ENCODE measurements around the gene DLGAP3.

DNA sequence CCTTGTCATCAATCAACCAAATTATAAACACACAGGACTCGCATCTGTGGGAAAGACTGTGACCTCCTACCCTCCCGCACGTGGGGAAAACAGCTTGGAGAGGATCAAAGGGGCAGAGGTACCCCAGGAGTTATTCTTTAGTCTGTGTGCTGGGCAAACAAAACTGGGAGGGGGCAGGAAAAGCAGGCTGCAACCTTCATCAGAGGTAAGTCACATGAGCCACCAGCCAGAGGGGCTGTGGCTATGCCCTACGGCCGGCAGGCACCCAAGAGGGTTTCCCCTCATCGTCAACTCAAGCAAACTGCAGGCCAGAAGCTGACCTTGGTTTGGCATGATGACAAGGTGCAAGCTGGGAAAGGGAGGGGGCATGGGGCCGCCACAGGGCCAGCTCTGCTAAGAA is 82.4 kb downstream of the DLGAP3 start:
- TF ChIP-seq, protein P1, sequence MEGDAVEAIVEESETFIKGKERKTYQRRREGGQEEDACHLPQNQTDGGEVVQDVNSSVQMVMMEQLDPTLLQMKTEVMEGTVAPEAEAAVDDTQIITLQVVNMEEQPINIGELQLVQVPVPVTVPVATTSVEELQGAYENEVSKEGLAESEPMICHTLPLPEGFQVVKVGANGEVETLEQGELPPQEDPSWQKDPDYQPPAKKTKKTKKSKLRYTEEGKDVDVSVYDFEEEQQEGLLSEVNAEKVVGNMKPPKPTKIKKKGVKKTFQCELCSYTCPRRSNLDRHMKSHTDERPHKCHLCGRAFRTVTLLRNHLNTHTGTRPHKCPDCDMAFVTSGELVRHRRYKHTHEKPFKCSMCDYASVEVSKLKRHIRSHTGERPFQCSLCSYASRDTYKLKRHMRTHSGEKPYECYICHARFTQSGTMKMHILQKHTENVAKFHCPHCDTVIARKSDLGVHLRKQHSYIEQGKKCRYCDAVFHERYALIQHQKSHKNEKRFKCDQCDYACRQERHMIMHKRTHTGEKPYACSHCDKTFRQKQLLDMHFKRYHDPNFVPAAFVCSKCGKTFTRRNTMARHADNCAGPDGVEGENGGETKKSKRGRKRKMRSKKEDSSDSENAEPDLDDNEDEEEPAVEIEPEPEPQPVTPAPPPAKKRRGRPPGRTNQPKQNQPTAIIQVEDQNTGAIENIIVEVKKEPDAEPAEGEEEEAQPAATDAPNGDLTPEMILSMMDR (IDR thresholded peaks at IDR 0.05): no peak
- no peak for TF ChIP-seq POLR2A (IDR thresholded peaks at IDR 0.05)
